Retinal pigment epithelial cell (primary cell): ENCODE results near the gene FAM193A.

Experiments used
- DNase-seq: peaks from one replicate; pipeline ENCODE4 v3.0.0-alpha.2; 2010; ENCODE audit warnings: low read depth
- H3K4me3 ChIP-seq: 2 replicates; pipeline ENCODE4 v1.5.1; 2011; ENCODE audit warnings: mild to moderate bottlenecking, low read length, control low read depth, moderate library complexity
- CTCF ChIP-seq: conservative IDR thresholded peaks from 2 replicates; pipeline ENCODE4 v1.5.1; 2011; ENCODE audit warnings: low read depth, low read length, control low read depth, inconsistent platforms

FAM193A gene

GRCh38 chr4:2598511-2599303 lies 62.3 kb downstream of the FAM193A start:
- no peak overlapping the region for H3K4me3 ChIP-seq
- no peak for TF ChIP-seq CTCF
- no peak for DNase-seq

GRCh38 chr4:2599304-2599654 lies 62.8 kb downstream of the FAM193A start:
- no peak for TF ChIP-seq CTCF
- H3K4me3 ChIP-seq = no peak overlapping the region
- no peak for DNase-seq

GRCh38 chr4:2600878-2601277 lies 64.4 kb downstream of the FAM193A start:
- no peak for TF ChIP-seq CTCF
- DNase-seq = no peak
- no peak overlapping the region for H3K4me3 ChIP-seq

- TF ChIP-seq CTCF = no peak
- DNase-seq = no peak
- no peak overlapping the region for H3K4me3 ChIP-seq
These were observed 68.2 kb downstream of the FAM193A start for GRCh38 chr4:2604614-2605013.

- DNase-seq = no peak
- no peak overlapping the region for H3K4me3 ChIP-seq
- no peak for TF ChIP-seq CTCF
These were observed 70.6 kb downstream of the FAM193A start for GRCh38 chr4:2606960-2607506.

- no peak overlapping the region for H3K4me3 ChIP-seq
- no peak for DNase-seq
- TF ChIP-seq CTCF = no peak
These were observed 71.4 kb downstream of the FAM193A start for GRCh38 chr4:2607822-2608221.

- no peak for TF ChIP-seq CTCF
- no peak overlapping the region for H3K4me3 ChIP-seq
- no peak for DNase-seq
These were observed 71.8 kb downstream of the FAM193A start for GRCh38 chr4:2608291-2608690.
